ENCODE results near the gene IL33. TPM values are rescaled to one million over a fixed set of nuclear protein-coding genes. Genes with fewer than 3 reads are reported as not detected.
A peak's percentile ranks its signal among the peaks of the same experiment; 100 is the strongest.

Gene IL33
- total RNA-seq, 2 experiments from 2014 or later, result not detected

DNA sequence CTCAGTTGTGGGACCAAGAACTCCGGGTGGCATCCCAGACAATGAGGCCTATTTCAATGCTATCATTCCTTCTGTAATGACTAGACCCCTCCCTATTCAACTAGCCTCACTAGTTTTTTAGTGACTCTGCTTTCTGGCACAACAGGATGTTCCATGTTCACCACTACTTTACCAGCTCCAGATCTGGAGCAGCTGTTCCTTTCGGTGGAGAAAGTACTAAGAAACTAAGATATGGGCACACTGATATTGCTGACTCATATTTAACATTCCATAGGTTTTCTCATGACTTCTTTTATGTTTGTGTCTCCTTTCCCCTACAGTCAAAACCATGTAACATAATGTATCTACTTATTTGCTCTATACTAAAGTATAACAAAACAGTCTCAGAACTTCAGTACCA lies 24.1 kb downstream of the IL33 start:
- no peak overlapping the region for H3K27ac Mint-ChIP-seq

DNA sequence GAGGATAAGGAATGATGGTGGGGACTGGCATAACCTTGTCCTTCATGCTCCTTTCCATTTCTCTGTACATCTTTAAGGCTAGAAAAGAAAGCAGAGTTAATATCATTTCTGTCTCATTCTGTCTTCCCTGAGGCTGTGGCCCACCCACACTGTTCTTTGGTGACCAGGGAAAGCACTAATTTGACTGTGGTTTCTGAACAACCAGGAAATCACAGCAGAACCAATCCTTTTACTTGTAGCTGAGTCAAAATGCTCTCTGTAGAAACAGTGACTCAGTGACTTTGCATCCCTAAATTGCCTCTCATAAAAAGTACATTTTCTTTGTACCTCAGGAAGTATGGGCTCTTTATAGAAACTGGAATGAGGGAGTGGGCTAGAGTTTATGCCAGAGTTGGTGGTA lies 28.1 kb downstream of the IL33 start:
- POLR2A ChIA-PET, result no interaction called here

More for the DNA sequence above, 24.1 kb downstream of the IL33 start:
- intact Hi-C loops (cut with micrococcal nuclease), result no loop called here
- Mint-ChIP-seq H3K9me3 (peaks cover 2% of the 10 kb centered on the region), H3K36me3 (ENCODE audit: low read depth) (no peaks in the 10 kb centered on the region), H3K4me1 (ENCODE audit: low read depth) (peaks cover 8% of the 10 kb centered on the region), H3K27me3 (peaks cover 24% of the 10 kb centered on the region), H3K4me3 (no peak overlapping the region)
- DNase-seq (no peak), ATAC-seq (no peak)
- CTCF ChIA-PET, result no interaction called here
- TF ChIP-seq, protein P1, sequence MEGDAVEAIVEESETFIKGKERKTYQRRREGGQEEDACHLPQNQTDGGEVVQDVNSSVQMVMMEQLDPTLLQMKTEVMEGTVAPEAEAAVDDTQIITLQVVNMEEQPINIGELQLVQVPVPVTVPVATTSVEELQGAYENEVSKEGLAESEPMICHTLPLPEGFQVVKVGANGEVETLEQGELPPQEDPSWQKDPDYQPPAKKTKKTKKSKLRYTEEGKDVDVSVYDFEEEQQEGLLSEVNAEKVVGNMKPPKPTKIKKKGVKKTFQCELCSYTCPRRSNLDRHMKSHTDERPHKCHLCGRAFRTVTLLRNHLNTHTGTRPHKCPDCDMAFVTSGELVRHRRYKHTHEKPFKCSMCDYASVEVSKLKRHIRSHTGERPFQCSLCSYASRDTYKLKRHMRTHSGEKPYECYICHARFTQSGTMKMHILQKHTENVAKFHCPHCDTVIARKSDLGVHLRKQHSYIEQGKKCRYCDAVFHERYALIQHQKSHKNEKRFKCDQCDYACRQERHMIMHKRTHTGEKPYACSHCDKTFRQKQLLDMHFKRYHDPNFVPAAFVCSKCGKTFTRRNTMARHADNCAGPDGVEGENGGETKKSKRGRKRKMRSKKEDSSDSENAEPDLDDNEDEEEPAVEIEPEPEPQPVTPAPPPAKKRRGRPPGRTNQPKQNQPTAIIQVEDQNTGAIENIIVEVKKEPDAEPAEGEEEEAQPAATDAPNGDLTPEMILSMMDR (IDR thresholded peaks at IDR 0.05), result no peak
- POLR2A ChIA-PET, result no interaction called here

DNA sequence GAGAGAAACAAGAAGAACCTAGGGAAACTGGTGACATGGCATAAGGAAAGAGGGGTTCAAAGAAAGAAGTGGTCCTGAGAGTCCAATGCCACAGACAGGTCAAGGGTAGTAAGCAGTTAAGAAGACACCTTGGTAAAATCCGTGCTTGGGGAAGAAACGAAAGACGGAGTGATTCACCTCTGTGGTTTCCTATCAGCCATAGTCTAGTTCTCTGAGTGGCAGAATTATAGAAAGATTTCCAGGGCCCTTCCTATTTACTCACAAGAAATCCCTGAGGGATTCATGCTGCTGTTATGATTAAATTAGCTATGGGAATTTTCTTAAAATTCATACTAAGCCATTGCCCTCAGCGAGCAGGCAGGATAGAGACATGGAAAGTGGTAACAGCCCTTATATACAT lies 31.7 kb downstream of the IL33 start:
- H3K4me3 Mint-ChIP-seq, result no peak overlapping the region
- H3K4me1 Mint-ChIP-seq (ENCODE audit: low read depth), result peaks cover 10% of the 10 kb centered on the region
- H3K27me3 Mint-ChIP-seq, result peaks cover 15% of the 10 kb centered on the region
- intact Hi-C loops (cut with micrococcal nuclease), result no loop called here
- H3K36me3 Mint-ChIP-seq (ENCODE audit: low read depth), result no peaks in the 10 kb centered on the region
- DNase-seq (no peak), ATAC-seq (no peak)
- TF ChIP-seq, protein P1 (IDR thresholded peaks at IDR 0.05), result no peak
- H3K27ac Mint-ChIP-seq, result no peak overlapping the region
- H3K9me3 Mint-ChIP-seq, result no peaks in the 10 kb centered on the region
- POLR2A ChIA-PET, result no interaction called here
- CTCF ChIA-PET, result interaction anchor here (1.1 kb wide), 1 partner anchor 193 kb away, joined by 3 read pairs; no protein-coding TSS in a partner anchor

More for the DNA sequence above, 28.1 kb downstream of the IL33 start:
- Mint-ChIP-seq H3K27me3 (peaks cover 26% of the 10 kb centered on the region), H3K36me3 (ENCODE audit: low read depth) (no peaks in the 10 kb centered on the region), H3K9me3 (peaks cover 2% of the 10 kb centered on the region), H3K4me3 (no peak overlapping the region), H3K4me1 (ENCODE audit: low read depth) (peaks cover 10% of the 10 kb centered on the region), H3K27ac (no peak overlapping the region)
- intact Hi-C loops (cut with micrococcal nuclease), result no loop called here
- CTCF ChIA-PET, result no interaction called here
- peak; percentile 60 for ATAC-seq
- TF ChIP-seq, protein P1 (IDR thresholded peaks at IDR 0.05), result no peak
- peak; percentile 38 for DNase-seq

DNA sequence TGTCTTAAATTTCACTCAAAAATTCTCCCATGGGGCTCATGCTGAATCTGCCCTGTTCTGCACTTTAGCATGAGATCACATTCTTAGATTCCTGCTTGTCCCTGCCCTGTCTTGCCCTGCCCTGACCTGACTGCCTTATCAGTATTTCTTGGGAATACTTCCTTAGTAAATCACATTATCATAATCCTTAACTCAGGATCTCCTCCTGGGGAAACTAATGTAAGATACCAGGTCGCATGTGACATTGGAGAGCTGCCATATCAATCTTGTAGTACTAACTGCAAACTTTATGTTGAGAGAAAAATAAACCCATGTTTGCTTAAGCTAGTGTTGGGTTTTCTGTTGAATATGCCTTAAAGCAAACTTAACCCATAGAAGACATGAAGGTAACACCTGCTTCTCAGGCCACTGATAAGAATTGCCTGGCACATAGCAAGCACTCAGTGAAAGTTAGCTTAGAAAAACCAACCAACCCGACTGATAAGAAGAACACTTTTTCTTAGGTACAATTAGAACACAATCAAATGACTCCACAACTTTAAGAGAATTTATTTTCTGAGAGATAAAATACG lies 53.3 kb downstream of the IL33 start:
- no peak for DNase-seq
- ChIA-PET CTCF (no interaction called here), POLR2A (no interaction called here)
- H3K4me1 Mint-ChIP-seq (ENCODE audit: low read depth), result no peaks in the 10 kb centered on the region
- peaks cover 5% of the 10 kb centered on the region for H3K9me3 Mint-ChIP-seq
- intact Hi-C loops (cut with micrococcal nuclease), result no loop called here
- H3K27me3 Mint-ChIP-seq, result peaks cover 16% of the 10 kb centered on the region
- H3K4me3 Mint-ChIP-seq, result no peak overlapping the region
- no peak for ATAC-seq
- TF ChIP-seq, protein P1 (IDR thresholded peaks at IDR 0.05), result no peak
- H3K27ac Mint-ChIP-seq, result no peak overlapping the region
- H3K36me3 Mint-ChIP-seq (ENCODE audit: low read depth), result no peaks in the 10 kb centered on the region

DNA sequence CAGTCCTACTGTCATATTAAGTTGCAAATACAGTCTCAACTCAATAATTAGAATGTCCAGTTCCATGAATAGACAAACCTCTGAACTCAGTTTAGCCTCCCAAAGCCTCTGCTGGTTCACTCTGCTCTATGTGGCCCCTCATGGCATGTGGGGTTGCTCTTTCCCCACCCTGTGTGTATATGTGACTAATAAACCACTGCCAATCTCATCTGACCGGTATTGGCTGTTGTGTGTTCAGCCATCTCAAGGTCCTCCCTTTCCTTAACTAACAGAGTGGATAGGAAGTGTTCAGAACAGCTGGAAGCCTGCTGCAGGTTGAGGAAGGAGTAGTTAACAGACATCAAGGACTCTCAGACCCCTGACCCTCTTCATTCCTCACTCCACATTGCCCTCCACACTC lies 55.3 kb downstream of the IL33 start:
- H3K27me3 Mint-ChIP-seq, result peaks cover 14% of the 10 kb centered on the region
- H3K27ac Mint-ChIP-seq, result no peak overlapping the region
- no peak overlapping the region for H3K4me3 Mint-ChIP-seq
- ChIA-PET CTCF (no interaction called here), POLR2A (no interaction called here)
- no peaks in the 10 kb centered on the region for H3K36me3 Mint-ChIP-seq (ENCODE audit: low read depth)
- no peaks in the 10 kb centered on the region for H3K9me3 Mint-ChIP-seq
- intact Hi-C loops (cut with micrococcal nuclease), result no loop called here
- ATAC-seq (no peak), DNase-seq (no peak)
- TF ChIP-seq, protein P1 (IDR thresholded peaks at IDR 0.05), result no peak
- no peaks in the 10 kb centered on the region for H3K4me1 Mint-ChIP-seq (ENCODE audit: low read depth)
